Epithelial cell of prostate (primary cell): ENCODE data around the gene FSCN2.

ENCODE experiments used
- DNase-seq: peaks from one replicate; pipeline ENCODE4 v3.0.0-alpha.2; 2011; ENCODE audit warnings: low read depth, low spot score
- H3K27ac ChIP-seq: fragments of 450-650 bp; 2 replicates; pipeline ENCODE4 v1.5.1; 2017; ENCODE audit warnings: mild to moderate bottlenecking

The FSCN2 gene

GRCh38 chr17:81527591-81528383 lies at the start of gene FSCN2:
Gene FSCN2, plus strand, starts transcription at chr17:81528377. Its CDS starts 155 bp downstream, at chr17:81528532.
- no peak for DNase-seq
- no peak within 1 kb of the TSS for H3K27ac ChIP-seq

GRCh38 chr17:81479175-81480071 lies 48.8 kb upstream of the FSCN2 start:
- no peak for DNase-seq
- H3K27ac ChIP-seq, result no peak overlapping the region

- DNase-seq, result no peak
- H3K27ac ChIP-seq, result no peak overlapping the region
Measured at GRCh38 chr17:81480140-81481072, 47.8 kb upstream of the FSCN2 start.

GRCh38 chr17:81481073-81481799 lies 46.9 kb upstream of the FSCN2 start:
- H3K27ac ChIP-seq, result no peak overlapping the region
- DNase-seq, result no peak

GRCh38 chr17:81481815-81482505 lies 46.2 kb upstream of the FSCN2 start:
- no peak overlapping the region for H3K27ac ChIP-seq
- no peak for DNase-seq

- DNase-seq, result no peak
- no peak overlapping the region for H3K27ac ChIP-seq
Measured at GRCh38 chr17:81482673-81483072, 45.5 kb upstream of the FSCN2 start.

GRCh38 chr17:81483085-81483861 lies 44.9 kb upstream of the FSCN2 start:
- no peak for DNase-seq

GRCh38 chr17:81483862-81484194 lies 44.3 kb upstream of the FSCN2 start:
- no peak overlapping the region for H3K27ac ChIP-seq
- DNase-seq, result no peak

More at GRCh38 chr17:81483085-81483861, 44.9 kb upstream of the FSCN2 start:
- no peak overlapping the region for H3K27ac ChIP-seq

- DNase-seq, result no peak
- no peak overlapping the region for H3K27ac ChIP-seq
Measured at GRCh38 chr17:81484195-81484979, 43.8 kb upstream of the FSCN2 start.

- H3K27ac ChIP-seq, result no peak overlapping the region
- no peak for DNase-seq
Measured at GRCh38 chr17:81486199-81486810, 41.9 kb upstream of the FSCN2 start.

- no peak for DNase-seq
- no peak overlapping the region for H3K27ac ChIP-seq
Measured at GRCh38 chr17:81487089-81487486, 41.1 kb upstream of the FSCN2 start.

- DNase-seq, result no peak
- H3K27ac ChIP-seq, result no peak overlapping the region
Measured at GRCh38 chr17:81487487-81488275, 40.5 kb upstream of the FSCN2 start.

GRCh38 chr17:81488276-81488860 lies 39.8 kb upstream of the FSCN2 start:
- DNase-seq, result no peak
- H3K27ac ChIP-seq, result no peak overlapping the region

GRCh38 chr17:81489012-81489997 lies 38.9 kb upstream of the FSCN2 start:
- no peak overlapping the region for H3K27ac ChIP-seq
- no peak for DNase-seq
